Activated T-cell treated with anti-CD3 and anti-CD28 coated beads, Interleukin-2, amount 50 U/mL, for 4 hours (primary cell): ENCODE results near the gene CHIC2. TPM values are rescaled to one million over a fixed set of nuclear protein-coding genes. Genes with fewer than 3 reads are reported as not detected.
"Not testable (repeated sequence)": the region's sequence is repeated elsewhere in the genome, so short reads cannot be mapped to it uniquely, and the experiment has no call there.

Experiments
- ATAC-seq, 2 donors: fragments of 200-7000 bp; cut with Tn5 transposase; one replicate each; pipeline ENCODE4 v1.10.0; 2021
- DNase-seq: peaks from one replicate; pipeline ENCODE4 v3.0.0-alpha.2; 2020
- H3K27me3 Mint-ChIP-seq: one replicate; pipeline ENCODE4 v1.8.0; 2021; ENCODE audit warnings: low read depth, mixed read lengths
- H3K36me3 Mint-ChIP-seq: one replicate; pipeline ENCODE4 v1.8.0; 2022; ENCODE audit warnings: mixed read lengths; ENCODE audit not compliant: insufficient read depth
- H3K4me1 Mint-ChIP-seq: one replicate; pipeline ENCODE4 v1.8.0; 2021; ENCODE audit warnings: low read depth, mixed read lengths
- H3K4me3 Mint-ChIP-seq: one replicate; pipeline ENCODE4 v1.8.0; 2021; ENCODE audit warnings: mild to moderate bottlenecking, moderate library complexity, mixed read lengths
- H3K9me3 Mint-ChIP-seq: one replicate; pipeline ENCODE4 v1.8.0; 2021; ENCODE audit warnings: mixed read lengths
- total RNA-seq, 3 donors: library from RNA; stranded (reverse); gene quantifications; one replicate each; pipeline ENCODE4 v1.2.1, GENCODE V29; 2021

Gene CHIC2
- total RNA-seq, 3 donors from 2014 or later, result 25.6 to 28.8 (median 27.7) TPM

- peak; percentile 64 to 65 for ATAC-seq
- H3K9me3 Mint-ChIP-seq, result no peaks in the 10 kb centered on the region
- no peaks in the 10 kb centered on the region for H3K27me3 Mint-ChIP-seq
- peak overlapping the region; percentile 55 for H3K4me3 Mint-ChIP-seq
- DNase-seq, result no peak
- H3K36me3 Mint-ChIP-seq, result peaks cover 25% of the 10 kb centered on the region
- H3K4me1 Mint-ChIP-seq, result peaks cover 77% of the 10 kb centered on the region
Observed at GRCh38 chr4:54058171-54058570, 6.2 kb downstream of the CHIC2 start.

- Mint-ChIP-seq H3K9me3 (no peaks in the 10 kb centered on the region), H3K4me1 (peaks cover 73% of the 10 kb centered on the region), H3K4me3 (peak overlapping the region; percentile 53), H3K36me3 (peaks cover 26% of the 10 kb centered on the region), H3K27me3 (no peaks in the 10 kb centered on the region)
- no peak for DNase-seq
- peak in 1 of 2 donors; percentile 64 for ATAC-seq
Observed at GRCh38 chr4:54056360-54056759, 8.0 kb downstream of the CHIC2 start.

GRCh38 chr4:54055494-54055893, 8.9 kb downstream of the CHIC2 start:
- DNase-seq, result no peak
- H3K36me3 Mint-ChIP-seq, result peaks cover 30% of the 10 kb centered on the region
- peaks cover 72% of the 10 kb centered on the region for H3K4me1 Mint-ChIP-seq
- ATAC-seq, result no peak
- H3K27me3 Mint-ChIP-seq, result no peaks in the 10 kb centered on the region
- H3K9me3 Mint-ChIP-seq, result no peaks in the 10 kb centered on the region
- H3K4me3 Mint-ChIP-seq, result no peak overlapping the region

- ATAC-seq, result no peak
- Mint-ChIP-seq H3K36me3 (peaks cover 24% of the 10 kb centered on the region), H3K4me1 (peaks cover 72% of the 10 kb centered on the region), H3K27me3 (no peaks in the 10 kb centered on the region), H3K9me3 (no peaks in the 10 kb centered on the region), H3K4me3 (no peak overlapping the region)
- no peak for DNase-seq
Observed at GRCh38 chr4:54054501-54054900, 9.9 kb downstream of the CHIC2 start.

GRCh38 chr4:54053322-54053721, 11.1 kb downstream of the CHIC2 start:
- H3K27me3 Mint-ChIP-seq, DNase-seq, H3K9me3 Mint-ChIP-seq, H3K4me3 Mint-ChIP-seq, ATAC-seq: not testable (repeated sequence)
- Mint-ChIP-seq H3K4me1 (peaks cover 70% of the 10 kb centered on the region), H3K36me3 (peaks cover 24% of the 10 kb centered on the region)

- H3K9me3 Mint-ChIP-seq, result no peaks in the 10 kb centered on the region
- ATAC-seq (no peak), DNase-seq (no peak)
- no peaks in the 10 kb centered on the region for H3K27me3 Mint-ChIP-seq
- H3K36me3 Mint-ChIP-seq, result peaks cover 22% of the 10 kb centered on the region
- no peak overlapping the region for H3K4me3 Mint-ChIP-seq
- peaks cover 48% of the 10 kb centered on the region for H3K4me1 Mint-ChIP-seq
Observed at GRCh38 chr4:54050214-54050904, 14.0 kb downstream of the CHIC2 start.

- Mint-ChIP-seq H3K4me1 (peaks cover 33% of the 10 kb centered on the region), H3K36me3 (peaks cover 36% of the 10 kb centered on the region)
- not testable (repeated sequence) for DNase-seq, H3K9me3 Mint-ChIP-seq, H3K27me3 Mint-ChIP-seq, ATAC-seq, H3K4me3 Mint-ChIP-seq
Observed at GRCh38 chr4:54043630-54044029, 20.8 kb downstream of the CHIC2 start.

- ATAC-seq (no peak), DNase-seq (no peak)
- peaks cover 4% of the 10 kb centered on the region for H3K9me3 Mint-ChIP-seq
- H3K36me3 Mint-ChIP-seq, result peaks cover 39% of the 10 kb centered on the region
- H3K4me3 Mint-ChIP-seq, result no peak overlapping the region
- peaks cover 33% of the 10 kb centered on the region for H3K4me1 Mint-ChIP-seq
- H3K27me3 Mint-ChIP-seq, result no peaks in the 10 kb centered on the region
Observed at GRCh38 chr4:54041933-54042332, 22.5 kb downstream of the CHIC2 start.

GRCh38 chr4:54041100-54041499, 23.3 kb downstream of the CHIC2 start:
- Mint-ChIP-seq H3K4me1 (peaks cover 32% of the 10 kb centered on the region), H3K9me3 (peaks cover 4% of the 10 kb centered on the region), H3K27me3 (no peaks in the 10 kb centered on the region), H3K4me3 (no peak overlapping the region), H3K36me3 (peaks cover 38% of the 10 kb centered on the region)
- DNase-seq (no peak), ATAC-seq (peak; percentile 57 to 59)

- Mint-ChIP-seq H3K4me1 (peaks cover 31% of the 10 kb centered on the region), H3K27me3 (no peaks in the 10 kb centered on the region), H3K36me3 (peaks cover 36% of the 10 kb centered on the region), H3K4me3 (no peak overlapping the region), H3K9me3 (no peaks in the 10 kb centered on the region)
- ATAC-seq (no peak), DNase-seq (no peak)
Observed at GRCh38 chr4:54038056-54038455, 26.3 kb downstream of the CHIC2 start.

- no peaks in the 10 kb centered on the region for H3K27me3 Mint-ChIP-seq
- no peak for DNase-seq
- H3K4me3 Mint-ChIP-seq, result no peak overlapping the region
- no peaks in the 10 kb centered on the region for H3K9me3 Mint-ChIP-seq
- peaks cover 29% of the 10 kb centered on the region for H3K36me3 Mint-ChIP-seq
- ATAC-seq, result no peak
- H3K4me1 Mint-ChIP-seq, result peaks cover 26% of the 10 kb centered on the region
Observed at GRCh38 chr4:54036184-54036583, 28.2 kb downstream of the CHIC2 start.

- Mint-ChIP-seq H3K9me3 (no peaks in the 10 kb centered on the region), H3K27me3 (no peaks in the 10 kb centered on the region), H3K36me3 (peaks cover 19% of the 10 kb centered on the region), H3K4me1 (peaks cover 21% of the 10 kb centered on the region), H3K4me3 (no peak overlapping the region)
- ATAC-seq (no peak), DNase-seq (no peak)
Observed at GRCh38 chr4:54032558-54033135, 31.8 kb downstream of the CHIC2 start.

GRCh38 chr4:54027311-54027710, 37.1 kb downstream of the CHIC2 start:
- H3K4me3 Mint-ChIP-seq, result no peak overlapping the region
- no peaks in the 10 kb centered on the region for H3K27me3 Mint-ChIP-seq
- DNase-seq (no peak), ATAC-seq (no peak)
- peaks cover 15% of the 10 kb centered on the region for H3K4me1 Mint-ChIP-seq
- no peaks in the 10 kb centered on the region for H3K9me3 Mint-ChIP-seq
- peaks cover 10% of the 10 kb centered on the region for H3K36me3 Mint-ChIP-seq

GRCh38 chr4:54025582-54025981, 38.8 kb downstream of the CHIC2 start:
- H3K36me3 Mint-ChIP-seq, result peaks cover 10% of the 10 kb centered on the region
- DNase-seq, result no peak
- H3K27me3 Mint-ChIP-seq, result no peaks in the 10 kb centered on the region
- ATAC-seq, result no peak
- no peak overlapping the region for H3K4me3 Mint-ChIP-seq
- H3K9me3 Mint-ChIP-seq, result no peaks in the 10 kb centered on the region
- peaks cover 13% of the 10 kb centered on the region for H3K4me1 Mint-ChIP-seq

GRCh38 chr4:54023019-54023418, 41.4 kb downstream of the CHIC2 start:
- ATAC-seq, DNase-seq, H3K36me3 Mint-ChIP-seq, H3K9me3 Mint-ChIP-seq, H3K27me3 Mint-ChIP-seq, H3K4me3 Mint-ChIP-seq: not testable (repeated sequence)
- peaks cover 11% of the 10 kb centered on the region for H3K4me1 Mint-ChIP-seq
